ENCODE data around the gene KRT6A. TPM values are rescaled to one million over a fixed set of nuclear protein-coding genes. Genes with fewer than 3 reads are reported as not detected.

KRT6A gene
- not detected in 2 replicates for total RNA-seq
- long read RNA-seq: 0 reads

DNA sequence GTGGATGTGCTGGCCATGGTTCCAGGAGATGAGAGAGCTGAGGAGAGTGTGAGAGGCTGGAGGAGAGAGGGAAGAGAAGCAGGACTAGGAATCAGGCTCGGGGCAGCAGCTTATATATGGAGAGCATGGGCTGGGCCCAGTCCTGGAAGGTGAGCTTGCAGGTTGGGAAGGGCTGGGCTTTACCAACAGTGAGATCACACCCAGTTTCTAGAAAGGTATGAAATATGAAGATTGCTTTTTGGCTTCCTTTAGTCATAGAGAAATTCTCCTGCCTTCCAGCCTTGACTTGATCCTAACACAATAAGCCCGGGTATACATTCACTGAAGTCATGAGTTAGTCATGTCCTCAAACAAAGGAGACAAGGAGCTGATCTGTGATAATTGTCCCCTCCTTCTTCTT, at the start of gene KRT6A:
Gene KRT6A, minus strand, starts transcription at position 86 of the 400 bp plus-strand sequence. Its CDS starts 69 bp downstream, at position 17.
- Mint-ChIP-seq H3K9me3 (ENCODE audit: low read depth) (no peaks in the 10 kb centered on the region), H3K36me3 (ENCODE audit: insufficient read depth) (no peaks in the 10 kb centered on the region), H3K27ac (no peak within 1 kb of the TSS), H3K4me3 (ENCODE audit: low read depth) (no peak within 1 kb of the TSS), H3K4me1 (ENCODE audit: low read depth) (peaks cover 3% of the 10 kb centered on the region), H3K27me3 (peaks cover 46% of the 10 kb centered on the region)
- DNase-seq (ENCODE audit: low spot score, unreplicated experiment): no peak
- TF ChIP-seq, protein P1, sequence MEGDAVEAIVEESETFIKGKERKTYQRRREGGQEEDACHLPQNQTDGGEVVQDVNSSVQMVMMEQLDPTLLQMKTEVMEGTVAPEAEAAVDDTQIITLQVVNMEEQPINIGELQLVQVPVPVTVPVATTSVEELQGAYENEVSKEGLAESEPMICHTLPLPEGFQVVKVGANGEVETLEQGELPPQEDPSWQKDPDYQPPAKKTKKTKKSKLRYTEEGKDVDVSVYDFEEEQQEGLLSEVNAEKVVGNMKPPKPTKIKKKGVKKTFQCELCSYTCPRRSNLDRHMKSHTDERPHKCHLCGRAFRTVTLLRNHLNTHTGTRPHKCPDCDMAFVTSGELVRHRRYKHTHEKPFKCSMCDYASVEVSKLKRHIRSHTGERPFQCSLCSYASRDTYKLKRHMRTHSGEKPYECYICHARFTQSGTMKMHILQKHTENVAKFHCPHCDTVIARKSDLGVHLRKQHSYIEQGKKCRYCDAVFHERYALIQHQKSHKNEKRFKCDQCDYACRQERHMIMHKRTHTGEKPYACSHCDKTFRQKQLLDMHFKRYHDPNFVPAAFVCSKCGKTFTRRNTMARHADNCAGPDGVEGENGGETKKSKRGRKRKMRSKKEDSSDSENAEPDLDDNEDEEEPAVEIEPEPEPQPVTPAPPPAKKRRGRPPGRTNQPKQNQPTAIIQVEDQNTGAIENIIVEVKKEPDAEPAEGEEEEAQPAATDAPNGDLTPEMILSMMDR (IDR thresholded peaks at IDR 0.05; ENCODE audit: unreplicated experiment): no peak

DNA sequence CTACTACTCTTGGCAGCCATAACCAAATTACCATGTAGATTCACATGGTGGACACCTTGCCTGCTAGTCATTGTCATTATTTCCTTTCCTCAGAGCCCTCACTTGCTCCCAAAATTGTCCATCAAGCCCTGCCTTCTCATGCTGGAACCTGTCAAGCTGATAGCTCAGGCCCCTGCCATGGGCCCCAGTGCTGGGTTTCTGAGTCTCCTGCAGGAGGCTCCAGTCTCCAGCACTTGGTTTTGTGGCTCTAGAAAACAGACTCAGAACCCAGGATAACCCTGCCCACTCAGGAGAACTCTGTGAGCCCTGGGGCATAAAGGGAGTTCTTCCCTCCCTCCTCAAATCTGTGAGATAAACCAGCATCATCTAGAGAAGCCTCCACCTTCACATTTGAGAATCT, 49.1 kb upstream of the KRT6A start:
- no peak for DNase-seq (ENCODE audit: low spot score, unreplicated experiment)
- TF ChIP-seq, protein P1 (IDR thresholded peaks at IDR 0.05; ENCODE audit: unreplicated experiment): no peak
- no peak overlapping the region for H3K27ac Mint-ChIP-seq
- peaks cover 25% of the 10 kb centered on the region for H3K27me3 Mint-ChIP-seq
- H3K4me1 Mint-ChIP-seq (ENCODE audit: low read depth): no peaks in the 10 kb centered on the region
- no peaks in the 10 kb centered on the region for H3K9me3 Mint-ChIP-seq (ENCODE audit: low read depth)
- no peak overlapping the region for H3K4me3 Mint-ChIP-seq (ENCODE audit: low read depth)
- no peaks in the 10 kb centered on the region for H3K36me3 Mint-ChIP-seq (ENCODE audit: insufficient read depth)

DNA sequence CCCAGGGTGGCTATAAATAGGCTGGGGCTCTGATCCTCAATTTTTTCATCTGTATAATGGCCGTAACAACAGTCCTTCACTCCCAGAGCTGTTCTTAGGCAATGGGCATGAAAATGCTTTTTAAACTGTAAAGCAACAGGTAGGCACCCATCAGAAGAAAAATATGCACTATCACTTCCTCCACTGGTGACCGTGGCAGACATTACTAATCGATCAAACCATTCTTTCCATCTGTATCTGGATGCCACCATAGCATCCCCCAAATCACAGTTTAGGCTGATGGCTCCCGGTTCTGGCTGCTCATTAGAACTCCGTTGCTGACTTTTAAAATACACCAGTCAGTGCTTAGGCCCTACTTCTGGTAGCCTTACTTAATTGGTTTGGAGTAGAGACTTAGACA, 48.7 kb upstream of the KRT6A start:
- Mint-ChIP-seq H3K4me1 (ENCODE audit: low read depth) (no peaks in the 10 kb centered on the region), H3K4me3 (ENCODE audit: low read depth) (no peak overlapping the region), H3K36me3 (ENCODE audit: insufficient read depth) (no peaks in the 10 kb centered on the region), H3K9me3 (ENCODE audit: low read depth) (no peaks in the 10 kb centered on the region), H3K27ac (no peak overlapping the region), H3K27me3 (peaks cover 27% of the 10 kb centered on the region)
- TF ChIP-seq, protein P1 (IDR thresholded peaks at IDR 0.05; ENCODE audit: unreplicated experiment): no peak
- DNase-seq (ENCODE audit: low spot score, unreplicated experiment): no peak

DNA sequence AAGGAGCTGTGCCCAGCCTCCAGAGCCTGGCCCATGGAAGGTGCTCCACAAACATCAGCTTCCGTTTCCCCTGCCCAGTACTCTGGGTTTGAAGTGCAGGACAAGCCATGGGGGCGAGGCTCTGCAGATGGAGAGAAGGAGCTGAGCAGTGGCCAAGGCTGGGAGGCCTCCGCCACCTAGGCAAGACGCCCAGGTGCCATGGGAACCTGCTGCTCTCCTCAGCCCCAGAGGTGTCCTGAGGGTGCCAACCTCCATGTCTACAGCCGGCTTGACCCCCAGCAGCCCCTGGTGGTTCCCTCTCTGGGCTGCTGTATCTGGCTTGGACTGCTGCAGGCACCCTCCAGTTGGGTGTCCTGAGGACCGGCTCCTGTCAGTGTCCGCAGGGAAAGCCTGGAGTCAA, 47.5 kb upstream of the KRT6A start:
- peaks cover 19% of the 10 kb centered on the region for H3K27me3 Mint-ChIP-seq
- no peaks in the 10 kb centered on the region for H3K9me3 Mint-ChIP-seq (ENCODE audit: low read depth)
- DNase-seq (ENCODE audit: low spot score, unreplicated experiment): no peak
- TF ChIP-seq, protein P1 (IDR thresholded peaks at IDR 0.05; ENCODE audit: unreplicated experiment): no peak
- no peak overlapping the region for H3K4me3 Mint-ChIP-seq (ENCODE audit: low read depth)
- no peak overlapping the region for H3K27ac Mint-ChIP-seq
- no peaks in the 10 kb centered on the region for H3K36me3 Mint-ChIP-seq (ENCODE audit: insufficient read depth)
- H3K4me1 Mint-ChIP-seq (ENCODE audit: low read depth): no peaks in the 10 kb centered on the region

DNA sequence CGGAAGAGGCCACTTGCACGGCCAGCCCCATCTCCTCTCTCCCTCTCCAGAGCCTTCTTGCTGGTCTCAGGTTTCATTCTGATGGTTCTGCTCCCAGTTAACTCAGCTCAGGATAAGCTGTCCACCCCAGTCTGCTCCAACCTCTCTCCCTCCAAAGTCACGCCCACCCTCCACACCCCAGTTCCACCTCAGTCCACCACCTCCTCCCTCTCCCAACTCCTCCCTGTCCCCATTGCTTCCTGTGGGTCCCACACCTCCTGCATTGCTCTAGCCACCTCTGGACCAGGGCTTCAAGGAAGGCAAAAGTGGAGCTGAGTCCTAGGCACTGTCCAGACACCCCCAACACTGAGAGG, 46.7 kb upstream of the KRT6A start:
- Mint-ChIP-seq H3K4me3 (ENCODE audit: low read depth) (no peak overlapping the region), H3K36me3 (ENCODE audit: insufficient read depth) (no peaks in the 10 kb centered on the region), H3K9me3 (ENCODE audit: low read depth) (no peaks in the 10 kb centered on the region), H3K27me3 (peaks cover 13% of the 10 kb centered on the region), H3K4me1 (ENCODE audit: low read depth) (no peaks in the 10 kb centered on the region), H3K27ac (no peak overlapping the region)
- no peak for DNase-seq (ENCODE audit: low spot score, unreplicated experiment)
- TF ChIP-seq, protein P1 (IDR thresholded peaks at IDR 0.05; ENCODE audit: unreplicated experiment): no peak

Measured in progenitor cell of endocrine pancreas (in vitro differentiated cells).